HG03064 (cell line): ENCODE data around the gene DDX55.

Source experiments
- ATAC-seq: cut with Tn5 transposase; IDR thresholded peaks from one replicate; pipeline ENCODE4 v1.9.1; 2021; ENCODE audit warnings: low read depth; ENCODE audit not compliant: unreplicated experiment

The DDX55 gene

GRCh38 chr12:123608182-123608581, 6.3 kb downstream of the DDX55 start:
- ATAC-seq, result no peak

GRCh38 chr12:123614110-123614509, 12.2 kb downstream of the DDX55 start:
- no peak for ATAC-seq

DNA sequence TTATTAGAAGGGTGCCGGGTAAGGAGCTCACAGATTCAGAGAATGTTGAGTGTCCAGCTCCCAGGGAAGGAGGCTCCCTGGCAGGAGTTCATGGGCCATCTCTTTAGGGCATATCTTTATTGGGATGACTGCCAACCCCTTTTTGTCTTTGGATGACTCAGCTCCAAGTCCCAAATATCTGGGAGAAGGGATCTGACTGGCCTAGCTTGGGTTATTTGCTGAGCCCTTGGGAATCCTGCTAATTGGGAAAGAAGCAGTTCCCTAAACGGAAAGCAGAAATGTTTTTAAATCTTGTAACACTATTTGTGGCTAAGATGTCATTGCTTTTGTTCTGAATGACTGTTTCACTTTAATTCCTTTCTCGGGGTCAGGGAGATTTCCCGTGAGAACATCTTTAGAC, 12.6 kb downstream of the DDX55 start:
- ATAC-seq, result no peak

- ATAC-seq, result no peak
Observed at GRCh38 chr12:123617144-123617543, 15.2 kb downstream of the DDX55 start.

GRCh38 chr12:123617580-123617979, 15.7 kb downstream of the DDX55 start:
- no peak for ATAC-seq

- no peak for ATAC-seq
Observed at GRCh38 chr12:123621101-123621500, 19.2 kb downstream of the DDX55 start.

DNA sequence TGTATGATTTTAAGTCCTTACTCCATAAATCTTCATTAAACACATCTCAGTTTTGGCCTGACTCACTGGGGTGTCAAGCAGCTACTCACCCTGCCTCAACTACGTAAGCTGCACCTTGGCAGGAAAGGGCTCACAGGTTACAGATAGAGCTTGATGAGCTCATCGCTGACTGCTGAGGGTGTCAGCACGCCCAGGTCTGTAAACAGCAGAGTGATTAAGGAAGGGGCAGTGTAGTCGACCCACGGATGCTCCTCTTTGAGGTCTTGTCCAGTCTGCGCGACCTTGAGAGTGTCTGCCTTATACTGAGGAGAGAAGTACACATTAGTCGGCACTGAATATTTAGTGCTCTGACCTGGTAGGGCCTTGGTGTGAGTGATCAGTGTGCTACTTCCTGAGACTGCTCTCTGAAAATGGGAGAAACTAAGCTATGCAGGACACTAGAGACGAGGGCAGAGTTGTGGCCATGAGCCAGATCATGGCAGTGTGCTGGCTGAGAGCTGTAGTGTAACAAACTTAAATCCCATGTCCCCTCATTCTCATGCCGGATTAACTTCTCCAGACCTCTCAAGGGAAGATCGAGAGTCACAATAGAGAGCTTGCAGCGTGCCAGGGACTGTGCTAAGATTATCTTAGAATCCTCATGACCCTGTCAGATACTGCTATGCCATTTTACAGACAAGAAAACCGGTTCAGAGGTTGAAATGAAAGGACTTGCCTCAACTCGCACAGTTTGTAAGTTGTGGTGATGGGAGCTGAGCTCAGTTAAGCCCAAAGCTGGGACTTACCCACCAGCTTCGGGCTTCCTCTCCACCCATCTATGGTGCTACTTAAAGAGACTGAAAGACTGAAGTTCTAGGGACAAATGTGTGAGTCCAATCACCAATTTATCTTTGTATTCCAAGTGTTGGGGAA, 20.0 kb downstream of the DDX55 start:
- ATAC-seq, result no peak

GRCh38 chr12:123633379-123634141, 31.7 kb downstream of the DDX55 start, which contains the start of the genes EIF2B1 and GTF2H3:
Gene EIF2B1, minus strand, starts transcription at chr12:123633686. Its CDS starts 129 bp downstream, at chr12:123633557.
Gene GTF2H3, plus strand, starts transcription at chr12:123633829. Its CDS starts 31 bp downstream, at chr12:123633860.
- peak; percentile 95 for ATAC-seq

GRCh38 chr12:123634142-123634561, 32.3 kb downstream of the DDX55 start:
- no peak for ATAC-seq

DNA sequence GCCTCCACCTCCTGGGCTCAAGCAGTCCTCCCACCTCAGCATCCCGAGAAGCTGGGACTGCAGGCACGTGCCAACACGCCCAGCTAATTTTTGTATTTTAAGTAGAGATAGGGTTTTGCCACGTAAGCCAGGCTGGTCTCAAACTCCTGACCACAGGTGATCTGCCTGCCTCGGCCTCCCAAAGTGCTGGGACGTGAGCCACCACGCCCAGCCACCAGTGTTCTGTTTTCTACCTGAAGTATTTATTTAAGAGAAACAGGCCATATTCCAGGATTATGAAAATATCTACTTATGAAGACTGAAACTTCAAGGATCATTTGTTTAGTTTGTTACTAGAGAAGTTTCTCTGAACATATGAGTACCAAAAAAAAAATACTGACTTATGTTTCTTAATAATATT, 42.0 kb downstream of the DDX55 start:
- ATAC-seq, result no peak

DNA sequence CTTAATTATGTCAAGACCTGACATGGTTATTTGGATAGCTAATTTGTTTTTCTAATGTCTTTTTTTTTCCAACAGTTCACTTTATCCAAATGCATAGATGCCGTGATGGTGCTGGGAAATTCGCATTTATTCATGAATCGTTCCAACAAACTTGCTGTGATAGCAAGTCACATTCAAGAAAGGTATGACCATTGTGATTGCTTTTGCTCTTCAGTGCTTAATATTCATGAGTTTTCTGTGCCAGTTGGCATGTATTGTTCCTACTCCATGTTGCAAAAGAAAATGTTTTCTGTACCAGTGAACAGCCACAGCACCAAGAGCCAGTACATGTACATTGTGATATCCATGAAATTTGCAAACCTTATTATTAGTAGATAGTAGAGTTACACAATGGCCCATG, 43.5 kb downstream of the DDX55 start:
- ATAC-seq, result no peak

DNA sequence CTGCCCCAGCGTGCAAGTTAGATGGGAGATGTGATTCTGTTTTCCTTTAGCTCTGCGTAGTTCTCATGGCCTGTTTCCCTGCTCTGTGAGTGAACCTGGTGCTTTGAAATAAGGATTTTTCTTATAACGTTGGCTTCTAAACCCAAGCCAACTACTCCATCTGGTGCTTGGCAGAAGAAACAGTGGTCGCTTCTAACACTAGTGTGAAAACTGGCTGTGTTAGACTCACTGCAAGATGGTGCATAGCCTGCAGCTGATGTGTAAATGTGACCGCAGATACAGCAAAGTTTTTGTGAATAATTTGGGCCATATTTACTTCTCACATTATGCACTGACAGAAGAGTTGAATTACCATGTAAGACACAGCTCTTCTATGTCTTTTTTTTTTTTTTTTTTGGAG, 44.0 kb downstream of the DDX55 start:
- no peak for ATAC-seq

GRCh38 chr12:123648401-123648800, 46.5 kb downstream of the DDX55 start:
- ATAC-seq, result no peak

DNA sequence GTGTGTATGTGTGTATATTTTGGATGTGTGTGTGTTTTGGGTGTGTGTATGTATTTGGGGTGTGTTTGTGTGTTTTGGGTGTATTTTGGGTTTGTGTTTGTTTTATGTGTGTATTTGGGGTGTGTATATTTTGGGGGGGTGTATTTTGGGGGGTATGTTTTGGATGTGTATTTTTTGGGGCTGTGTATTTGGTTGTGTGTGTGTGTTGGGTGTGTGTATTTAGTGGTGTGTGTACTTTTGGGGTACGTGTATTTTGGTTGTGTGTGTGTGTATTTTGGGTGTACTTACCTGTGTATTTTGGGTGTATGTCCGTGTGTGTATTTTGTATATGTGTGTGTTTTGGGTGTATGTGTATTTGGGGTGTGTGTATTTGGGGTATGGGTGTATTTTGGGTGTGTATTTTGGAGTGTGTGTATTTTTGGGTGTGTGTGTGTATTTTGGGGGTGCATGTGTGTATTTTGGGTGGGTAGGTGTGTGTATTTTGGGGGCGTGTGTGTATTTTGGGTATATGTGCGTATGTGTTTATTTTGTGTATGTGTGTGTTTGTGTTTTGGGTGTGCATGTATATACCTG, 52.3 kb downstream of the DDX55 start:
- no peak for ATAC-seq

GRCh38 chr12:123655420-123655819, 53.5 kb downstream of the DDX55 start:
- ATAC-seq, result peak; percentile 77

DNA sequence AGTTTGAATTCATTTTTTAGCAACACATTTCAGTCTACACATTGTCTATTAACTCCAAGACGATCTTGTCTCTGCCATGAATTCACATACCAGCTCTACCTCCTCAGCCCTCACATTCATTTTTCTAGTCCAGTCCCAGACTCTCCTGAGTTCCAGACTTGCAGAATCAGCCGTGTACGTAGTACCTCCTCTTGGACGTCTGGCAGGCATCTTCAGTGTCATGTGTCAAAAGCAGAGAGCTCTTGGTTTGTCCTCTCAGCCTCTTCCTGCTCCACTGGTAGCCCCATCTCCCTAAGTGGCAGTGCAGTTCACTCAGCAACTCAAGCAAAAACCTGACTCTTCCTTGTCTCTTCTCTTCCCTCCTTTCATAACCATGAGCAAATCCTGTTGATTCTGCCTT, 54.5 kb downstream of the DDX55 start:
- no peak for ATAC-seq

- ATAC-seq, result no peak
Observed at GRCh38 chr12:123657211-123657610, 55.3 kb downstream of the DDX55 start.

GRCh38 chr12:123659996-123660727, 58.3 kb downstream of the DDX55 start:
- ATAC-seq, result no peak

GRCh38 chr12:123667771-123668170, 65.9 kb downstream of the DDX55 start:
- no peak for ATAC-seq
